Heart left ventricle (tissue), 16 donors: ENCODE results near the gene CTSA. TPM values are rescaled to one million over a fixed set of nuclear protein-coding genes. Genes with fewer than 3 reads are reported as not detected.

ENCODE experiments used
- ATAC-seq, 4 donors: fragments of 200-7000 bp; cut with Tn5 transposase; one replicate each; pipeline ENCODE4 v1.9.1; 2020 to 2022; ENCODE audit warnings: moderate library complexity in 4 of 4, mild to moderate bottlenecking in 3 of 4, moderate number of reproducible peaks in 1 of 4
- DNase-seq, 5 donors: peaks; one replicate each; pipeline ENCODE4 v3.0.0-alpha.2; 2020
- H3K27ac ChIP-seq, 12 donors: fragments of 200-600 bp; sonication (generic) in 4 of 12; one replicate each; pipeline versions ENCODE4 v1.5.0 to v1.8.0; 2016 to 2022; ENCODE audit warnings: mild to moderate bottlenecking in 2 of 12
- H3K27me3 ChIP-seq, 9 donors: fragments of 200-600 bp; sonication (generic) in 2 of 9; one replicate each; pipeline versions ENCODE4 v1.5.1 to v1.8.0; 2016 to 2022; ENCODE audit warnings: mild to moderate bottlenecking in 3 of 9
- H3K36me3 ChIP-seq, 9 donors: fragments of 200-600 bp; sonication (generic) in 2 of 9; one replicate each; pipeline versions ENCODE4 v1.5.0 to v1.8.0; 2018 to 2022; ENCODE audit warnings: mild to moderate bottlenecking in 2 of 9
- H3K4me1 ChIP-seq, 12 donors: fragments of 200-600 bp; sonication (generic) in 4 of 12; one replicate each; pipeline versions ENCODE4 v1.5.0 to v1.8.0; 2016 to 2022; ENCODE audit warnings: mild to moderate bottlenecking in 3 of 12
- H3K4me3 ChIP-seq, 12 donors: fragments of 200-600 bp; sonication (generic) in 4 of 12; one replicate each; pipeline versions ENCODE4 v1.5.0 to v1.8.0; 2017 to 2022; ENCODE audit warnings: mild to moderate bottlenecking in 9 of 12, moderate library complexity in 4 of 12
- H3K9me3 ChIP-seq, 12 donors: fragments of 200-600 bp; sonication (generic) in 4 of 12; one replicate each; pipeline versions ENCODE4 v1.5.0 to v1.8.0; 2016 to 2022; ENCODE audit warnings: mild to moderate bottlenecking in 1 of 12
- POLR2A ChIP-seq, 2 donors: fragments of 450-650 bp; IDR thresholded peaks; one replicate each; pipeline ENCODE4 v1.6.1; 2017; ENCODE audit warnings: antibody characterized with exemption in 2 of 2, mild to moderate bottlenecking in 2 of 2, moderate library complexity in 2 of 2
- WGBS, 4 donors: extraction: QIAGEN DNeasy Blood & Tissue Kit in 2 of 4; methylation state at CpG; one replicate each; pipeline versions ENCODE4 v1.1.5 to v1.1.7; 2013 to 2018; 5-methylcytosine and 5-hydroxymethylcytosine counted together
- intact Hi-C, 10 donors: fragments of 100-400 bp; cut with DNase I; formaldehyde crosslinking; loops; one replicate each; pipeline versions ENCODE4 v1.11.1 to v1.14.2; 2022
- polyA plus RNA-seq, 2 donors: library from polyadenylated mRNA; stranded (reverse); fragments of 200-250 nt; gene quantifications; one replicate each; pipeline ENCODE4 v1.2.3, GENCODE V29; 2013
- total RNA-seq, 9 donors: library from RNA; depleted of rRNA in 2 of 9; stranded (reverse); fragments of >200 nt in 2 of 9; fragmentation: NEBNext Ultra II Directional in 3 of 9; extraction: Animal tissue kit (Norgen Biotek cat#: 25700) in 3 of 9; gene quantifications; one replicate each; pipeline versions ENCODE4 v1.1.0 to v1.2.4, GENCODE V29; 2016 to 2023
- TF ChIP-seq, protein P1 (sequence below), 12 donors: fragments of 200-600 bp; sonication (generic) in 4 of 12; IDR thresholded peaks; one replicate each; pipeline versions ENCODE4 v1.5.0 to v1.8.0; 2018 to 2022; ENCODE audit warnings: antibody characterized with exemption in 12 of 12, mild to moderate bottlenecking in 5 of 12
- donor health status: ischemic (EF 13 %, LVEDD 7.1; RV severe dilation, severe dysfunction).
- donor health status: healthy with polysubstance abuse.
- donor health status: DM: no; HTN: yes; CAD: no.
- donor health status: DM: no; HTN: no; CAD: no.
- donor health status: ischemic (EF 25% LVEDD 6.9; RV normal size, moderate dysfunction).
- donor health status: ischemic (EF 25% LVEDD 5.7; RV mildly dilated, moderate dysfunction).
- donor health status: healthy.
- donor health status: DM: yes; HTN: yes; CAD: no.
- donor health status: ischemic (EF 35%, LVEDD 5.7; RV mildly dilated, moderate dysfunction).
- donor health status: nonischemic (EF 11% LVEDD 7.7; RV severe dilation, severe dysfunction).
- donor health status: DM: yes; HTN: yes; CAD: no.
- donor health status: PGD.
- donor health status: ischemic (EF 29% LVEDD 5.4; RV normal size, mild dysfunction).
- donor health status: nonischemic (EF 23%, LVEDD 6.1; RV moderate dilation, normal function).

The CTSA gene
- total and polyA plus RNA-seq, 11 donors = 62.5 to 214 (median 107) TPM

DNA sequence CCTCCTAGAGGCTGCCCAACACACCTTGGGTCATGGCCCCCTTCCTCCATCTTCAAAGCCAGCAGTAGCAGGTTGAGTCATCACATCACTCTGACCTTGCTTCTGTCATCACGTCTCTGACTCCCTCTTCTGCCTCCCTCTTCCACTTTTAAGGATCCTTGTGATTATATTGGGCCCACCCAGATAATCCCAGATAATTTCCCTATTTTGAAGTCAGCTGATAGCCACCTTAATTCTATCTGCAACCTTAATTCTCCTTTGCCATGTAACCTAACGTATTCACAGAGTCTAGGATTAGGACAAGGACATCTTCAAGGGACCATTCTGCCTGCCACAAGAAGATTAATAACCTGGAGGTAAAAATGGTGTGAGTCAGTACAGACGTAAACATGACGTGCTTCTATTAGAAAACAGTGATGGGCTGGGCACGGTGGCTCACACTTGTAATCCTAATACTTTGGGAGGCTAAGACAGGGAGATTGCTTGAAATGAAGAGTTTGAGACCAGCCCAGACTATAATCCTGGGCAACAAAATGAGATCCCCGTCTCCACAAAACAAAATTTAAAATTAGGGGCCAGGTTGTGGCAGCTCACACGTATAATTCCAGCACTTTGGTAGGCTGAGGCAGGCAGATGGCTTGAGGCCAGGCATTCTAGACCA, 30.4 kb upstream of the CTSA start:
- H3K4me3 ChIP-seq = no peak overlapping the region
- ATAC-seq (no peak), DNase-seq (no peak)
- H3K27me3 ChIP-seq = no peaks in the 10 kb centered on the region
- no peaks in the 10 kb centered on the region for H3K9me3 ChIP-seq
- no peak overlapping the region for H3K27ac ChIP-seq
- no peaks in the 10 kb centered on the region for H3K36me3 ChIP-seq
- no peak for TF ChIP-seq POLR2A (IDR thresholded peaks at IDR 0.05)
- TF ChIP-seq, protein P1, sequence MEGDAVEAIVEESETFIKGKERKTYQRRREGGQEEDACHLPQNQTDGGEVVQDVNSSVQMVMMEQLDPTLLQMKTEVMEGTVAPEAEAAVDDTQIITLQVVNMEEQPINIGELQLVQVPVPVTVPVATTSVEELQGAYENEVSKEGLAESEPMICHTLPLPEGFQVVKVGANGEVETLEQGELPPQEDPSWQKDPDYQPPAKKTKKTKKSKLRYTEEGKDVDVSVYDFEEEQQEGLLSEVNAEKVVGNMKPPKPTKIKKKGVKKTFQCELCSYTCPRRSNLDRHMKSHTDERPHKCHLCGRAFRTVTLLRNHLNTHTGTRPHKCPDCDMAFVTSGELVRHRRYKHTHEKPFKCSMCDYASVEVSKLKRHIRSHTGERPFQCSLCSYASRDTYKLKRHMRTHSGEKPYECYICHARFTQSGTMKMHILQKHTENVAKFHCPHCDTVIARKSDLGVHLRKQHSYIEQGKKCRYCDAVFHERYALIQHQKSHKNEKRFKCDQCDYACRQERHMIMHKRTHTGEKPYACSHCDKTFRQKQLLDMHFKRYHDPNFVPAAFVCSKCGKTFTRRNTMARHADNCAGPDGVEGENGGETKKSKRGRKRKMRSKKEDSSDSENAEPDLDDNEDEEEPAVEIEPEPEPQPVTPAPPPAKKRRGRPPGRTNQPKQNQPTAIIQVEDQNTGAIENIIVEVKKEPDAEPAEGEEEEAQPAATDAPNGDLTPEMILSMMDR (IDR thresholded peaks at IDR 0.05) = no peak
- intact Hi-C loops = no loop called here
- H3K4me1 ChIP-seq = peaks cover 3 to 25% (median 19%) of the 10 kb centered on the region in 12 donors
- WGBS, 4 donors = 65 to 78% (median 74%) methylated on average over 7 of the region's 7 CpGs

DNA sequence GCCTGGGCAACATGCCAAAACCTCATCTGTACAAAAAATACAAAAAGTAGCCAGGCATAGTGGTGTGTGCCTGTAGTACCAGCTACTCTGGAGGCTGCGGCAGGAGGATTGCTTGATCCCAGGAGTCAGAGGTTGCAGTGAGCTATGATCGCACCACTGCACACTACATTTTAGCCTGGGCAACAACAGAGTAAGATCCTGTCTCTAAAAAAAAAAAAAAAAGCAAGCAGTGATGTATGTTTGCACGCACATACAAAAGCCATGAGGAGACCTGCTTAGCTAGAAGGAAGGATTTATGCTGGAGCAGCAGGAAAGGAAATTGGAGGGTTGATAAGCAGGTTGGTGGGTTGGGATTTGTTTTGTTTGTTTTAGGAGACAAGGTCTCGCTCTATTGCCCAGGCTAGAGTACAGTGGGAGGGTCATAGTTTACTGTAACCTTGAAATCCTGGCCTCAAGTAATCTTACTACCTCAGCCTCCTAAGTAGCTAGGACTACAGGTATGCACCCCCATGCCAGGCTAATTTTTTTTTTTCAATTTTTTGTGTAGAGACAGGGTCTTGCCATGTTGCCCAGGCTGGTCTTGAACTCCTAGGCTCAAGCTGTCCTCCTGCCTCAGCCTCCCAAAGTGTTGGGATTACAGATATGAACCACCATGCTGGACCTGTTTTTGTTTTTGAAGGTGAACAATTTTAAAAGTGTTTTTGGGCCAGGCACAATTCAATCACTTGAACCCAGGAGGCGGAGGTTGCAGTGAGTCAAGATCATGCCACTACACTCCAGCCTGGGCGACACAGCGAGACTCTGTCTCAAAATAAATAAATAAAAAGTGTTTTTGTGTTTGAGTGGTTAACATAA, 29.7 kb upstream of the CTSA start:
- WGBS, 4 donors = 91 to 95% (median 93%) methylated on average over 7 of the region's 7 CpGs
- DNase-seq (no peak), ATAC-seq (no peak)
- no peaks in the 10 kb centered on the region for H3K9me3 ChIP-seq
- H3K36me3 ChIP-seq = no peaks in the 10 kb centered on the region
- intact Hi-C loops = no loop called here
- no peak overlapping the region for H3K27ac ChIP-seq
- no peaks in the 10 kb centered on the region for H3K27me3 ChIP-seq
- peaks cover 0 to 17% (median 12%) of the 10 kb centered on the region in 12 donors for H3K4me1 ChIP-seq
- no peak overlapping the region for H3K4me3 ChIP-seq
- no peak for TF ChIP-seq POLR2A (IDR thresholded peaks at IDR 0.05)
- TF ChIP-seq, protein P1 (IDR thresholded peaks at IDR 0.05) = no peak

DNA sequence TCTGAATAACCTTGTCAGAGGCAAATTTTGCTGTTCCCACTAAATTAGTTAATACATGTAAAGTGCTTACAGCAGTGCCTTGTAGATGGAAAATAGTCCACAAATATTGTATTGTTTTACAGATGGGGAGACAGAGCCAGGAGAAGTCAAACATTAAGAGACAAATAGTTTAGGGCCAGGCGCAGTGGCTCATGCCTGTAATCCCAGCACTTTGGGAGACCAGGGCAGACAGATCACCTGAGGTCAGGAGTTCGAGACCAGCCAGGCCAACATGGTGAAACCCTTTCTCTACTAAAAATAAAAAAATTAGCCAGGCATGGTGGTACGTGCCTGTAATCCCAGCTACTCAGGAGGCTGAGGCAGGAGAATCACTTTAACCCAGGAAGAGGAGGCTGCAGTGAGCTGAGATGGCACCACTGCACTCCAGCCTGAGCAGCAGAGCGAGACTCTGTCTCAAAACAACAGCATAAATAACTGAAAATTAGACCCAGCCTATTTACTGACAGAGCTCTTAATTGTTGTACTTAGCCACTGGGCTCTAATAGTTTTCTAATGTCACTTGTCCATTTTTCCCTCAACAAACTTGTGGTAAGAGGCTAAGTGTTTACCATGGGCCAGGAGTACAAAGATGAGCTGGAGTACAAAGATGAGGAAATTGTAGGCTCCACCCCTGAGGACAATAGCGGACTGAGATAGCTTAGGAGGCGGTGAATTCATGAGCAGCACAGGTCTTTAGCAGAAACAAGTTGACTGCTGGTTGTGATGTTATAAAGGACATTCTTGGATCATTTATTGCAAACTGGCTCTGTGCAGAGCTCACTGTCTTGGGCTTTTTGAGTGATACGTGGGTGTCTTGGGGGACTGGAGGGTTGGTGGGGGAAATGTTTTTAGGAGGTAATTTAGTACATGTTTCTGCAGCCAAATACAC, 27.3 kb upstream of the CTSA start:
- DNase-seq (no peak), ATAC-seq (no peak)
- intact Hi-C loops = no loop called here
- no peaks in the 10 kb centered on the region for H3K36me3 ChIP-seq
- H3K27me3 ChIP-seq = no peaks in the 10 kb centered on the region
- H3K4me1 ChIP-seq = peaks cover 0 to 3% (median under 1%) of the 10 kb centered on the region in 12 donors
- no peaks in the 10 kb centered on the region for H3K9me3 ChIP-seq
- no peak overlapping the region for H3K4me3 ChIP-seq
- no peak for TF ChIP-seq POLR2A (IDR thresholded peaks at IDR 0.05)
- TF ChIP-seq, protein P1 (IDR thresholded peaks at IDR 0.05) = no peak
- no peak overlapping the region for H3K27ac ChIP-seq
- WGBS, 4 donors = 90 to 92% (median 91%) methylated on average over 7 of the region's 7 CpGs
